K562 (cell line): ENCODE measurements around the gene SYNE2. TPM values are rescaled to one million over a fixed set of nuclear protein-coding genes. Genes with fewer than 3 reads are reported as not detected.

ENCODE experiments used
- ATAC-seq: fragments of 200-7000 bp; cut with Tn5 transposase; 3 replicates; pipeline ENCODE4 v1.9.1; 2020; ENCODE audit warnings: moderate library complexity
- BruUV-seq: library from RNA; stranded (reverse); fragments of 400-500 nt; replicated peaks from 2 replicates; lab custom pipeline; 2021; lab: Mats Ljungman, UMichigan
- CTCF ChIA-PET: fragments of 300-600 bp; formaldehyde crosslinking; extraction: SDS; loops from one replicate; lab custom pipeline; 2021; ENCODE audit warnings: low intra/inter-chr PET ratio; lab: Yijun Ruan, JAX
- POLR2A ChIA-PET: fragments of 300-600, 350-650 bp; sonication (Branson Sonifier 250); formaldehyde crosslinking; extraction: SDS; loops from one replicate; lab custom pipeline; 2021; ENCODE audit warnings: antibody characterized with exemption, inconsistent platforms; lab: Yijun Ruan, JAX
- DNase-seq, 4 experiments: peaks; one replicate each; pipeline versions ENCODE4 v3.0.0 to v3.0.0-alpha.2; 2011 to 2018; ENCODE audit warnings: low spot score in 3 of 4, mixed read lengths in 3 of 4; ENCODE audit errors: extremely low read depth in 1 of 4
- FAIRE-seq: peaks from 2 replicates; lab custom pipeline; 2011; peaks lifted over from hg19 to GRCh38; lab: Jason Lieb, UNC
- H2AFZ ChIP-seq: 2 replicates; pipeline ENCODE4 v1.6.0; 2011; ENCODE audit warnings: low read depth, low read length, control low read depth, inconsistent platforms
- H3K27ac ChIP-seq: fragments of 200-600 bp; 3 replicates; pipeline ENCODE4 v1.8.0; 2011; ENCODE audit warnings: low read depth, mild to moderate bottlenecking, control low read depth, inconsistent platforms, low read length, moderate library complexity, mixed read lengths; ENCODE audit errors: extremely low read depth
- H3K27me3 ChIP-seq, 2 experiments: fragments of 300-600 bp in 1 of 2; 2 replicates in 1 of 2; 3 replicates in 1 of 2; pipeline versions ENCODE4 v1.6.0 to v1.8.0; 2011; ENCODE audit warnings: inconsistent platforms in 2 of 2, low read length in 2 of 2, mild to moderate bottlenecking in 1 of 2, mixed read lengths in 1 of 2, moderate library complexity in 1 of 2; ENCODE audit not compliant: control insufficient read depth in 2 of 2, insufficient read depth in 2 of 2
- H3K36me3 ChIP-seq: fragments of 300-600 bp; 3 replicates; pipeline ENCODE4 v1.8.0; 2011; ENCODE audit warnings: mild to moderate bottlenecking, low read length, inconsistent platforms; ENCODE audit not compliant: control insufficient read depth, insufficient read depth
- H3K4me1 ChIP-seq, 2 experiments: fragments of 200-600 bp in 1 of 2; replicated peaks in 1 of 2; 2 replicates in 1 of 2; 3 replicates in 1 of 2; pipeline versions ENCODE4 v1.5.1 to v1.8.0; 2011; ENCODE audit warnings: inconsistent platforms in 2 of 2, low read length in 2 of 2, mild to moderate bottlenecking in 1 of 2, mixed read lengths in 1 of 2, moderate library complexity in 1 of 2; ENCODE audit not compliant: control insufficient read depth in 2 of 2, insufficient read depth in 2 of 2
- H3K4me2 ChIP-seq: 2 replicates; pipeline ENCODE4 v1.6.1; 2011; ENCODE audit warnings: low read length, control low read depth, inconsistent platforms, mixed read lengths; ENCODE audit not compliant: insufficient read depth
- H3K4me3 ChIP-seq: fragments of 200-600 bp; sonication (generic), shearing (Covaris generic); 2 replicates; pipeline ENCODE4 v1.5.1; 2016; ENCODE audit warnings: control low read depth, inconsistent platforms
- H3K79me2 ChIP-seq: fragments of 200-600 bp; 3 replicates; pipeline ENCODE4 v1.8.0; 2011; ENCODE audit warnings: low read length, inconsistent platforms; ENCODE audit not compliant: control insufficient read depth, insufficient read depth
- H3K9ac ChIP-seq, 2 experiments: 2 replicates each; pipeline versions ENCODE4 v1.6.0 to v1.6.1; 2011; ENCODE audit warnings: low read depth in 2 of 2, low read length in 2 of 2, control low read depth in 1 of 2, inconsistent platforms in 1 of 2, mild to moderate bottlenecking in 1 of 2, mixed read lengths in 1 of 2; ENCODE audit not compliant: insufficient read depth in 1 of 2
- H3K9me1 ChIP-seq: one replicate; pipeline ENCODE4 v1.6.0; 2011; ENCODE audit warnings: inconsistent platforms, mild to moderate bottlenecking, low read length, moderate library complexity; ENCODE audit not compliant: control insufficient read depth, insufficient read depth
- H3K9me3 ChIP-seq: replicated peaks from 2 replicates; pipeline ENCODE4 v1.5.1; 2011; ENCODE audit warnings: low read depth, low read length, inconsistent platforms; ENCODE audit not compliant: control insufficient read depth, insufficient read depth
- H4K20me1 ChIP-seq: replicated peaks from 2 replicates; pipeline ENCODE4 v1.6.1; 2011; ENCODE audit warnings: low read length, inconsistent platforms, mixed read lengths; ENCODE audit not compliant: control insufficient read depth, insufficient read depth
- CREBBP ChIP-seq: IDR thresholded peaks from one replicate; pipeline ENCODE4 v1.6.1; 2012; ENCODE audit warnings: low read depth, mild to moderate bottlenecking, control low read depth, inconsistent platforms, low read length
- ERF ChIP-seq: fragments of 450-650 bp; formaldehyde crosslinking; IDR thresholded peaks from 2 replicates; pipeline ENCODE4 v1.4.0; 2020; ENCODE audit warnings: mild to moderate bottlenecking, mixed read lengths
- JUND ChIP-seq, 2 experiments: IDR thresholded peaks; 2 replicates in 1 of 2; 3 replicates in 1 of 2; pipeline ENCODE4 v1.6.1; 2011; ENCODE audit warnings: borderline replicate concordance in 2 of 2, low read depth in 2 of 2, low read length in 2 of 2, improper control_type of control experiment in 1 of 2, missing biosample characterization in 1 of 2, missing genetic modification characterization in 1 of 2, missing genetic modification reagents in 1 of 2
- MECOM ChIP-seq: fragments of 250-450 bp; sonication (Bioruptor Pico); IDR thresholded peaks from 2 replicates; pipeline ENCODE4 v1.8.0; 2022; ENCODE audit warnings: inconsistent platforms
- MYBL2 ChIP-seq, 2 experiments: fragments of 450-650 bp in 1 of 2; sonication (generic) in 1 of 2; formaldehyde crosslinking in 1 of 2; IDR thresholded peaks; 2 replicates each; pipeline versions ENCODE4 v1.6.1 to v1.8.1; 2017 to 2022; ENCODE audit warnings: borderline replicate concordance in 1 of 2, inconsistent platforms in 1 of 2, low read depth in 1 of 2, mild to moderate bottlenecking in 1 of 2, missing genetic modification reagents in 1 of 2, moderate library complexity in 1 of 2
- ZC3H11A ChIP-seq: IDR thresholded peaks from 2 replicates; pipeline ENCODE4 v1.6.1; 2012; ENCODE audit warnings: low read depth, low read length, improper control_type of control experiment
- ZNF347 ChIP-seq: fragments of 450-650 bp; formaldehyde crosslinking; IDR thresholded peaks from 2 replicates; pipeline ENCODE4 v1.4.0; 2020; ENCODE audit warnings: low read depth, mild to moderate bottlenecking, moderate library complexity
- ZNF444 ChIP-seq: fragments of 250-450 bp; sonication (Bioruptor Pico); IDR thresholded peaks from 2 replicates; pipeline ENCODE4 v1.4.0; 2020; ENCODE audit warnings: mild to moderate bottlenecking, moderate library complexity
- in situ Hi-C: fragments of 300-500 bp; cut with MboI; formaldehyde crosslinking; loops from 4 replicates; pipeline ENCODE4 v1.15.0; 2018; ENCODE audit warnings: inconsistent platforms, mixed read lengths
- intact Hi-C: fragments of 100-400 bp; cut with micrococcal nuclease; formaldehyde crosslinking; loops from 2 replicates; pipeline ENCODE4 v1.14.2; 2022
- polyA plus RNA-seq, 8 experiments: library from polyadenylated mRNA; depleted of rRNA in 4 of 8; stranded (reverse) in 5 of 8; unstranded in 3 of 8; fragments of >200 nt; fragmentation: Nextera tagmentation in 2 of 8; fragmentation: Illumina TruSeq in 1 of 8; extraction: Ambion mirVana in 2 of 8; extraction: Trizol in 1 of 8; gene quantifications; 2 replicates each; pipeline versions ENCODE4 v1.2.1 to v1.2.3, GENCODE V29; 2011 to 2014; ENCODE audit warnings: inconsistent platforms in 1 of 8, missing spikeins in 1 of 8
- total RNA-seq, 7 experiments: library from RNA; depleted of rRNA in 6 of 7; stranded (reverse); fragments of >200 nt in 6 of 7; fragmentation: Illumina TruSeq in 2 of 7; extraction: Trizol in 2 of 7; gene quantifications; 2 replicates each; pipeline versions ENCODE4 v1.2.1 to v1.2.3, GENCODE V29; 2011 to 2021; ENCODE audit warnings: low replicate concordance in 1 of 7
- TF ChIP-seq, protein P1 (sequence below): fragments of 150-350 bp; IDR thresholded peaks from 2 replicates; pipeline ENCODE4 v1.6.1; 2014; ENCODE audit warnings: low read depth, mild to moderate bottlenecking, low read length, borderline replicate concordance
- TF ChIP-seq, protein P2 (sequence below): fragments of 450-650 bp; formaldehyde crosslinking; IDR thresholded peaks from 2 replicates; pipeline ENCODE4 v1.4.0; 2020; ENCODE audit warnings: mild to moderate bottlenecking, moderate library complexity

SYNE2 gene
- total and polyA plus RNA-seq, 9 of the 15 experiments (the other 6 are each of a cell fraction or from before 2014, with no cell fraction given) = 0.06 to 0.53 (median 0.11) TPM

DNA sequence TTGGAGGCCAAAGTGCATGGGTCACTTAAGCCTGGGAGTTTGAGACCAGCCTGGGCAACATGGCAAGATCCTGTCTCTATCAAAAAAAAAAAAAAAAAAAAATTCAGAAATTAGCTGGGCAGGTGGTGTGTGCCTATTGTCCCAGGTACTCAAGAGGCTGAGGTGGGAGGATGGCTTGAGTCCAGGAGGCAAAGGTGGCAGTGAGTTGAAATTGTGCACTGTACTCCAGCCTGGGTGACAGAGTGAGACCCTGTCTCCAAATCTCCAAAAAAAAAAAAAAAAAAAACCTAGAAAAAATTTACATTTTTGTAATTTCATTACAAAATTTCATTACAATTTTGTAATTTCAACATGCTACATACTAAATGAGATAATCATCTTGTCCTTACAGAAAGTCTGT lies 42.7 kb downstream of the SYNE2 start:
- POLR2A ChIA-PET = no interaction called here
- no peaks in the 10 kb centered on the region for H3K4me1 ChIP-seq
- FAIRE-seq = no peak

More for the DNA sequence above, 42.7 kb downstream of the SYNE2 start:
- H3K9ac ChIP-seq = no peak overlapping the region
- H3K79me2 ChIP-seq = no peaks in the 10 kb centered on the region
- H3K4me2 ChIP-seq = no peak overlapping the region
- ATAC-seq (no peak), DNase-seq (no peak)
- no peak overlapping the region for H2AFZ ChIP-seq
- H3K9me3 ChIP-seq = no peaks in the 10 kb centered on the region
- intact Hi-C loops (no loop called here), in situ Hi-C loops (no loop called here)
- H3K36me3 ChIP-seq = no peaks in the 10 kb centered on the region
- CTCF ChIA-PET = no interaction called here
- no peaks in the 10 kb centered on the region for H4K20me1 ChIP-seq
- BruUV-seq = no TSS peak
- H3K9me1 ChIP-seq = no peaks in the 10 kb centered on the region
- no peaks in the 10 kb centered on the region for H3K27me3 ChIP-seq
- H3K27ac ChIP-seq = no peak overlapping the region
- H3K4me3 ChIP-seq = no peak overlapping the region
- TF ChIP-seq MECOM (CRISPR knock-in tag) (no peak), MYBL2 (IDR thresholded peaks at IDR 0.05; ENCODE audit: low read depth) (no peak), MYBL2 (CRISPR knock-in tag; IDR thresholded peaks at IDR 0.05; ENCODE audit: borderline replicate concordance) (no peak), ZC3H11A (no peak), CREBBP (no peak), JUND (IDR thresholded peaks at IDR 0.05; ENCODE audit: borderline replicate concordance, low read depth, low read length) (no peak), JUND (tag; IDR thresholded peaks at IDR 0.05; ENCODE audit: borderline replicate concordance, low read depth, low read length) (no peak), ZNF347 (CRISPR knock-in tag) (no peak), ZNF444 (CRISPR knock-in tag) (no peak), ERF (CRISPR knock-in tag) (no peak)
- TF ChIP-seq, protein P1, sequence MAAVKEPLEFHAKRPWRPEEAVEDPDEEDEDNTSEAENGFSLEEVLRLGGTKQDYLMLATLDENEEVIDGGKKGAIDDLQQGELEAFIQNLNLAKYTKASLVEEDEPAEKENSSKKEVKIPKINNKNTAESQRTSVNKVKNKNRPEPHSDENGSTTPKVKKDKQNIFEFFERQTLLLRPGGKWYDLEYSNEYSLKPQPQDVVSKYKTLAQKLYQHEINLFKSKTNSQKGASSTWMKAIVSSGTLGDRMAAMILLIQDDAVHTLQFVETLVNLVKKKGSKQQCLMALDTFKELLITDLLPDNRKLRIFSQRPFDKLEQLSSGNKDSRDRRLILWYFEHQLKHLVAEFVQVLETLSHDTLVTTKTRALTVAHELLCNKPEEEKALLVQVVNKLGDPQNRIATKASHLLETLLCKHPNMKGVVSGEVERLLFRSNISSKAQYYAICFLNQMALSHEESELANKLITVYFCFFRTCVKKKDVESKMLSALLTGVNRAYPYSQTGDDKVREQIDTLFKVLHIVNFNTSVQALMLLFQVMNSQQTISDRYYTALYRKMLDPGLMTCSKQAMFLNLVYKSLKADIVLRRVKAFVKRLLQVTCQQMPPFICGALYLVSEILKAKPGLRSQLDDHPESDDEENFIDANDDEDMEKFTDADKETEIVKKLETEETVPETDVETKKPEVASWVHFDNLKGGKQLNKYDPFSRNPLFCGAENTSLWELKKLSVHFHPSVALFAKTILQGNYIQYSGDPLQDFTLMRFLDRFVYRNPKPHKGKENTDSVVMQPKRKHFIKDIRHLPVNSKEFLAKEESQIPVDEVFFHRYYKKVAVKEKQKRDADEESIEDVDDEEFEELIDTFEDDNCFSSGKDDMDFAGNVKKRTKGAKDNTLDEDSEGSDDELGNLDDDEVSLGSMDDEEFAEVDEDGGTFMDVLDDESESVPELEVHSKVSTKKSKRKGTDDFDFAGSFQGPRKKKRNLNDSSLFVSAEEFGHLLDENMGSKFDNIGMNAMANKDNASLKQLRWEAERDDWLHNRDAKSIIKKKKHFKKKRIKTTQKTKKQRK = no peak
- TF ChIP-seq, protein P2, sequence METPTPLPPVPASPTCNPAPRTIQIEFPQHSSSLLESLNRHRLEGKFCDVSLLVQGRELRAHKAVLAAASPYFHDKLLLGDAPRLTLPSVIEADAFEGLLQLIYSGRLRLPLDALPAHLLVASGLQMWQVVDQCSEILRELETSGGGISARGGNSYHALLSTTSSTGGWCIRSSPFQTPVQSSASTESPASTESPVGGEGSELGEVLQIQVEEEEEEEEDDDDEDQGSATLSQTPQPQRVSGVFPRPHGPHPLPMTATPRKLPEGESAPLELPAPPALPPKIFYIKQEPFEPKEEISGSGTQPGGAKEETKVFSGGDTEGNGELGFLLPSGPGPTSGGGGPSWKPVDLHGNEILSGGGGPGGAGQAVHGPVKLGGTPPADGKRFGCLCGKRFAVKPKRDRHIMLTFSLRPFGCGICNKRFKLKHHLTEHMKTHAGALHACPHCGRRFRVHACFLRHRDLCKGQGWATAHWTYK (CRISPR knock-in tag) = no peak
